GM23248 (cell line): ENCODE data around the gene METTL9. TPM values are rescaled to one million over a fixed set of nuclear protein-coding genes. Genes with fewer than 3 reads are reported as not detected.

Experiments
- DNase-seq: peaks from one replicate; pipeline ENCODE4 v3.0.0-alpha.2; 2015
- H2AFZ ChIP-seq: fragments of 200-600 bp; sonication (generic); 2 replicates; pipeline ENCODE4 v1.6.1; 2016; ENCODE audit warnings: antibody characterized with exemption
- H3F3A ChIP-seq: fragments of 200-600 bp; sonication (generic); 2 replicates; pipeline ENCODE4 v1.6.1; 2016; ENCODE audit warnings: mild to moderate bottlenecking, antibody characterized with exemption, mixed run types; ENCODE audit not compliant: insufficient read depth
- H3K27ac ChIP-seq: fragments of 200-600 bp; sonication (generic); 2 replicates; pipeline ENCODE4 v1.5.1; 2016; ENCODE audit warnings: mild to moderate bottlenecking
- H3K27me3 ChIP-seq: fragments of 200-600 bp; sonication (generic); replicated peaks from 2 replicates; pipeline ENCODE4 v1.6.1; 2016; ENCODE audit warnings: mild to moderate bottlenecking; ENCODE audit not compliant: insufficient read depth
- H3K36me3 ChIP-seq: fragments of 200-600 bp; sonication (generic); 2 replicates; pipeline ENCODE4 v1.6.1; 2016; ENCODE audit warnings: low read depth, mild to moderate bottlenecking
- H3K4me1 ChIP-seq: fragments of 200-600 bp; sonication (generic); 2 replicates; pipeline ENCODE4 v1.6.1; 2016; ENCODE audit warnings: mild to moderate bottlenecking; ENCODE audit not compliant: insufficient read depth
- H3K4me2 ChIP-seq: fragments of 200-600 bp; sonication (generic); one replicate; pipeline ENCODE4 v1.6.1; 2016; ENCODE audit warnings: mild to moderate bottlenecking; ENCODE audit not compliant: unreplicated experiment
- H3K4me3 ChIP-seq: fragments of 200-600 bp; sonication (generic); 2 replicates; pipeline ENCODE4 v1.5.1; 2016; ENCODE audit warnings: mild to moderate bottlenecking
- H3K79me2 ChIP-seq: fragments of 200-600 bp; sonication (generic); 2 replicates; pipeline ENCODE4 v1.6.1; 2016; ENCODE audit warnings: mild to moderate bottlenecking; ENCODE audit not compliant: insufficient read depth
- H3K9ac ChIP-seq: fragments of 200-600 bp; sonication (generic); 2 replicates; pipeline ENCODE4 v1.6.1; 2016; ENCODE audit warnings: mild to moderate bottlenecking
- H3K9me2 ChIP-seq: fragments of 200-600 bp; sonication (generic); 2 replicates; pipeline ENCODE4 v1.6.1; 2016; ENCODE audit warnings: mixed run types, mild to moderate bottlenecking, moderate library complexity; ENCODE audit not compliant: insufficient read depth
- H3K9me3 ChIP-seq: fragments of 200-600 bp; sonication (generic); one replicate; pipeline ENCODE4 v1.6.1; 2017; ENCODE audit warnings: low read depth
- H4K20me1 ChIP-seq: fragments of 200-600 bp; sonication (generic); 2 replicates; pipeline ENCODE4 v1.6.0; 2016; ENCODE audit not compliant: insufficient read depth
- EZH2 ChIP-seq: fragments of 200-600 bp; sonication (generic); IDR thresholded peaks from 2 replicates; pipeline ENCODE4 v1.6.1; 2018; ENCODE audit warnings: antibody characterized with exemption, mild to moderate bottlenecking; ENCODE audit not compliant: insufficient read depth, poor library complexity, severe bottlenecking
- EZH2phosphoT487 ChIP-seq: fragments of 200-600 bp; sonication (generic); IDR thresholded peaks from 2 replicates; pipeline ENCODE4 v1.6.1; 2018; ENCODE audit warnings: antibody characterized with exemption, moderate library complexity, mild to moderate bottlenecking, low read depth; ENCODE audit not compliant: insufficient read depth
- WGBS, 2 experiments: methylation state at CpG; one replicate each; pipeline ENCODE4 v1.1.6; 2015 to 2017; ENCODE audit warnings: low lambda C conversion rate in 2 of 2, low coverage in 1 of 2; ENCODE audit errors: missing lambda C conversion rate in 2 of 2; 5-methylcytosine and 5-hydroxymethylcytosine counted together
- in situ Hi-C: fragments of 300-500 bp; cut with MboI; formaldehyde crosslinking; loops from 2 replicates; pipeline ENCODE4 v1.15.0; 2020
- polyA plus RNA-seq: library from polyadenylated mRNA; unstranded; fragments of >200 nt; fragmentation: Nextera tagmentation; extraction: Ambion mirVana; gene quantifications from 2 replicates; pipeline ENCODE4 v1.2.1, GENCODE V29; 2016
- total RNA-seq: library from RNA; depleted of rRNA; stranded (reverse); fragments of >200 nt; shearing (Covaris generic); gene quantifications from 2 replicates; pipeline ENCODE4 v1.2.3, GENCODE V29; 2014

Gene METTL9
- total and polyA plus RNA-seq, 2 experiments from 2014 or later = 273 to 326 TPM

- Histone ChIP-seq H3K4me1 (peaks cover 69% of the 10 kb centered on the region), H3K9me2 (no peaks in the 10 kb centered on the region), H4K20me1 (no peaks in the 10 kb centered on the region), H3K4me2 (peak overlapping the region; percentile 33), H3K4me3 (no peak overlapping the region), H3K9me3 (no peaks in the 10 kb centered on the region), H3K27ac (peak overlapping the region; percentile 56), H3K79me2 (peaks cover 100% of the 10 kb centered on the region), H3K36me3 (peaks cover 10% of the 10 kb centered on the region), H2AFZ (no peak overlapping the region), H3K27me3 (no peaks in the 10 kb centered on the region), H3F3A (peaks cover 45% of the 10 kb centered on the region), H3K9ac (peak overlapping the region; percentile 44)
- 93 to 97% methylated on average over 2 of the region's 2 CpGs for WGBS, 2 experiments
- in situ Hi-C loops = no loop called here
- no peak for DNase-seq
- no peak for TF ChIP-seq EZH2
Measured at GRCh38 chr16:21610766-21611165, 11.4 kb downstream of the METTL9 start.

- no peak overlapping the region for H2AFZ ChIP-seq
- H3K4me2 ChIP-seq = peak overlapping the region; percentile 33
- peaks cover 68% of the 10 kb centered on the region for H3K4me1 ChIP-seq
- peak overlapping the region; percentile 49 for H3K9ac ChIP-seq
- 7 to 8% methylated on average over 4 of the region's 4 CpGs for WGBS, 2 experiments
- in situ Hi-C loops = no loop called here
- H3K36me3 ChIP-seq = peaks cover 10% of the 10 kb centered on the region
- peak overlapping the region; percentile 56 for H3K27ac ChIP-seq
- H3K4me3 ChIP-seq = no peak overlapping the region
- H4K20me1 ChIP-seq = no peaks in the 10 kb centered on the region
- peaks cover 45% of the 10 kb centered on the region for H3F3A ChIP-seq
- peak; percentile 79 for DNase-seq
- no peaks in the 10 kb centered on the region for H3K9me3 ChIP-seq
- no peak for TF ChIP-seq EZH2phosphoT487
- TF ChIP-seq EZH2 = no peak
- no peaks in the 10 kb centered on the region for H3K9me2 ChIP-seq
- H3K79me2 ChIP-seq = peaks cover 100% of the 10 kb centered on the region
- H3K27me3 ChIP-seq = no peaks in the 10 kb centered on the region
Measured at GRCh38 chr16:21611198-21611555, 11.8 kb downstream of the METTL9 start.

GRCh38 chr16:21611556-21612384 is 12.4 kb downstream of the METTL9 start:
- H3K27ac ChIP-seq = peak overlapping the region; percentile 56
- peak overlapping the region; percentile 49 for H3K9ac ChIP-seq
- no peaks in the 10 kb centered on the region for H4K20me1 ChIP-seq
- H3K79me2 ChIP-seq = peaks cover 100% of the 10 kb centered on the region
- 57 to 58% methylated on average over 7 of the region's 7 CpGs for WGBS, 2 experiments
- H3F3A ChIP-seq = peaks cover 45% of the 10 kb centered on the region
- DNase-seq = no peak
- peak overlapping the region; percentile 33 for H3K4me2 ChIP-seq
- no peak overlapping the region for H2AFZ ChIP-seq
- peak overlapping the region; percentile 11; the same call in 1 of the 2 replicates for H3K4me3 ChIP-seq
- H3K36me3 ChIP-seq = peaks cover 10% of the 10 kb centered on the region
- no peaks in the 10 kb centered on the region for H3K9me2 ChIP-seq
- in situ Hi-C loops = no loop called here
- H3K9me3 ChIP-seq = no peaks in the 10 kb centered on the region
- H3K4me1 ChIP-seq = peaks cover 62% of the 10 kb centered on the region
- no peaks in the 10 kb centered on the region for H3K27me3 ChIP-seq
- TF ChIP-seq EZH2 (no peak), EZH2phosphoT487 (no peak)

GRCh38 chr16:21613361-21613760 is 14.0 kb downstream of the METTL9 start:
- Histone ChIP-seq H3K27me3 (no peaks in the 10 kb centered on the region), H3K4me1 (peaks cover 55% of the 10 kb centered on the region), H3K9me2 (no peaks in the 10 kb centered on the region), H2AFZ (no peak overlapping the region), H3F3A (peaks cover 45% of the 10 kb centered on the region), H3K4me3 (no peak overlapping the region), H4K20me1 (no peaks in the 10 kb centered on the region), H3K36me3 (peaks cover 17% of the 10 kb centered on the region), H3K79me2 (peaks cover 100% of the 10 kb centered on the region), H3K4me2 (no peak overlapping the region), H3K27ac (no peak overlapping the region), H3K9ac (no peak overlapping the region), H3K9me3 (no peaks in the 10 kb centered on the region)
- DNase-seq = no peak
- in situ Hi-C loops = no loop called here
- 96 to 97% methylated on average over 4 of the region's 4 CpGs for WGBS, 2 experiments
- no peak for TF ChIP-seq EZH2phosphoT487
- no peak for TF ChIP-seq EZH2
